Activated CD8-positive, alpha-beta T cell treated with anti-CD3 and anti-CD28 coated beads, Interleukin-2, amount 10 ng/mL, durations not matched to agents 7 days and 5 days (primary cell): ENCODE measurements around the gene MED22. TPM values are rescaled to one million over a fixed set of nuclear protein-coding genes. Genes with fewer than 3 reads are reported as not detected.
"Not testable (repeated sequence)": the region's sequence is repeated elsewhere in the genome, so short reads cannot be mapped to it uniquely, and the experiment has no call there.

Experiments used
- ATAC-seq: fragments of 150-1000 bp; cut with Tn5 transposase; one replicate; pipeline ENCODE4 v1.10.0; 2021; ENCODE audit warnings: moderate library complexity
- CTCF ChIA-PET: fragments of 350-600 bp; sonication (Branson Sonifier 250); formaldehyde crosslinking; loops from one replicate; lab custom pipeline; 2021; ENCODE audit warnings: antibody characterized with exemption; lab: Charles Lee
- POLR2A ChIA-PET: fragments of 350-600 bp; sonication (Branson Sonifier 250); formaldehyde crosslinking; loops from one replicate; lab custom pipeline; 2021; ENCODE audit warnings: antibody characterized with exemption; lab: Charles Lee
- DNase-seq: peaks from one replicate; pipeline ENCODE4 v3.0.0-alpha.2; 2020
- H3K27ac Mint-ChIP-seq: one replicate; pipeline ENCODE4 v1.8.0; 2021; ENCODE audit warnings: mild to moderate bottlenecking, mixed read lengths
- H3K27me3 Mint-ChIP-seq: one replicate; pipeline ENCODE4 v1.8.0; 2021; ENCODE audit warnings: low read depth, mixed read lengths
- H3K36me3 Mint-ChIP-seq: one replicate; pipeline ENCODE4 v1.8.0; 2021; ENCODE audit warnings: low read depth, mixed read lengths
- H3K4me1 Mint-ChIP-seq: one replicate; pipeline ENCODE4 v1.8.0; 2021; ENCODE audit warnings: low read depth, mixed read lengths
- H3K4me3 Mint-ChIP-seq: one replicate; pipeline ENCODE4 v1.8.0; 2021; ENCODE audit warnings: mild to moderate bottlenecking, mixed read lengths
- H3K9me3 Mint-ChIP-seq: one replicate; pipeline ENCODE4 v1.8.0; 2022; ENCODE audit warnings: mixed read lengths; ENCODE audit not compliant: insufficient read depth
- total RNA-seq, 2 experiments: library from RNA; stranded (reverse); gene quantifications; one replicate each; pipeline ENCODE4 v1.2.3, GENCODE V29; 2021

MED22 gene
- total RNA-seq, 2 experiments from 2014 or later, result 29.1 to 29.6 TPM

GRCh38 chr9:133327834-133328484 is 20.0 kb downstream of the MED22 start:
- no peak overlapping the region for H3K4me3 Mint-ChIP-seq
- H3K9me3 Mint-ChIP-seq, result no peaks in the 10 kb centered on the region
- DNase-seq, result no peak
- ATAC-seq, result no peak
- ChIA-PET POLR2A (no interaction called here), CTCF (interaction anchor here (4.5 kb wide), 1 partner anchor 141 kb away, joined by 35 read pairs; no protein-coding TSS in a partner anchor)
- H3K4me1 Mint-ChIP-seq, result peaks cover 5% of the 10 kb centered on the region
- H3K27me3 Mint-ChIP-seq, result no peaks in the 10 kb centered on the region
- peaks cover 28% of the 10 kb centered on the region for H3K36me3 Mint-ChIP-seq
- no peak overlapping the region for H3K27ac Mint-ChIP-seq

- not testable (repeated sequence) for H3K27me3 Mint-ChIP-seq
- H3K36me3 Mint-ChIP-seq, result peaks cover 20% of the 10 kb centered on the region
These were observed 20.9 kb downstream of the MED22 start for GRCh38 chr9:133327021-133327420.

GRCh38 chr9:133323991-133324703 is 23.8 kb downstream of the MED22 start:
- ChIA-PET CTCF (interaction anchor here (1.6 kb wide), 1 partner anchor 138 kb away, joined by 3 read pairs; no protein-coding TSS in a partner anchor), POLR2A (no interaction called here)
- peaks cover 3% of the 10 kb centered on the region for H3K36me3 Mint-ChIP-seq
- no peak for ATAC-seq
- no peaks in the 10 kb centered on the region for H3K4me1 Mint-ChIP-seq
- no peak overlapping the region for H3K27ac Mint-ChIP-seq
- H3K27me3 Mint-ChIP-seq, result no peaks in the 10 kb centered on the region
- DNase-seq, result no peak
- H3K4me3 Mint-ChIP-seq, result no peak overlapping the region
- H3K9me3 Mint-ChIP-seq, result no peaks in the 10 kb centered on the region

More at GRCh38 chr9:133327021-133327420, 20.9 kb downstream of the MED22 start:
- ATAC-seq, H3K4me3 Mint-ChIP-seq, H3K4me1 Mint-ChIP-seq, CTCF ChIA-PET, H3K9me3 Mint-ChIP-seq, DNase-seq, H3K27ac Mint-ChIP-seq, POLR2A ChIA-PET: not testable (repeated sequence)

GRCh38 chr9:133323211-133323610 is 24.7 kb downstream of the MED22 start:
- Mint-ChIP-seq H3K4me1 (no peaks in the 10 kb centered on the region), H3K9me3 (no peaks in the 10 kb centered on the region), H3K27me3 (no peaks in the 10 kb centered on the region), H3K36me3 (no peaks in the 10 kb centered on the region), H3K27ac (no peak overlapping the region), H3K4me3 (no peak overlapping the region)
- DNase-seq, result no peak
- POLR2A ChIA-PET, result no interaction called here
- ATAC-seq, result no peak
- CTCF ChIA-PET, result interaction anchor here (1.6 kb wide), 1 partner anchor 137 kb away, joined by 3 read pairs; no protein-coding TSS in a partner anchor

GRCh38 chr9:133322701-133323100 is 25.2 kb downstream of the MED22 start:
- Mint-ChIP-seq H3K27me3 (no peaks in the 10 kb centered on the region), H3K4me1 (no peaks in the 10 kb centered on the region), H3K9me3 (no peaks in the 10 kb centered on the region), H3K4me3 (no peak overlapping the region), H3K27ac (no peak overlapping the region), H3K36me3 (no peaks in the 10 kb centered on the region)
- ATAC-seq, result no peak
- no peak for DNase-seq
- ChIA-PET POLR2A (no interaction called here), CTCF (no interaction called here)

GRCh38 chr9:133321411-133321935 is 26.5 kb downstream of the MED22 start:
- Mint-ChIP-seq H3K27ac (no peak overlapping the region), H3K4me1 (no peaks in the 10 kb centered on the region), H3K4me3 (no peak overlapping the region), H3K27me3 (peaks cover 2% of the 10 kb centered on the region), H3K36me3 (no peaks in the 10 kb centered on the region), H3K9me3 (no peaks in the 10 kb centered on the region)
- ATAC-seq (no peak), DNase-seq (no peak)
- ChIA-PET POLR2A (no interaction called here), CTCF (no interaction called here)

GRCh38 chr9:133320421-133320881 is 27.5 kb downstream of the MED22 start:
- no peaks in the 10 kb centered on the region for H3K36me3 Mint-ChIP-seq
- H3K27me3 Mint-ChIP-seq, result peaks cover 5% of the 10 kb centered on the region
- CTCF ChIA-PET, result no interaction called here
- H3K4me3 Mint-ChIP-seq, result no peak overlapping the region
- no peak overlapping the region for H3K27ac Mint-ChIP-seq
- DNase-seq (no peak), ATAC-seq (no peak)
- POLR2A ChIA-PET, result no interaction called here
- H3K9me3 Mint-ChIP-seq, result no peaks in the 10 kb centered on the region
- H3K4me1 Mint-ChIP-seq, result no peaks in the 10 kb centered on the region

GRCh38 chr9:133317551-133317950 is 30.4 kb downstream of the MED22 start:
- ATAC-seq, H3K27me3 Mint-ChIP-seq, H3K4me1 Mint-ChIP-seq, H3K27ac Mint-ChIP-seq, H3K9me3 Mint-ChIP-seq, H3K4me3 Mint-ChIP-seq, DNase-seq, H3K36me3 Mint-ChIP-seq, POLR2A ChIA-PET: not testable (repeated sequence)
- CTCF ChIA-PET, result interaction anchor here (1.4 kb wide), 1 partner anchor 12 kb away, joined by 4 read pairs; no protein-coding TSS in a partner anchor

GRCh38 chr9:133315997-133316396 is 31.9 kb downstream of the MED22 start:
- ATAC-seq (no peak), DNase-seq (no peak)
- ChIA-PET CTCF (no interaction called here), POLR2A (no interaction called here)
- no peak overlapping the region for H3K27ac Mint-ChIP-seq
- no peaks in the 10 kb centered on the region for H3K4me1 Mint-ChIP-seq
- H3K4me3 Mint-ChIP-seq, result no peak overlapping the region
- H3K36me3 Mint-ChIP-seq, result no peaks in the 10 kb centered on the region
- peaks cover 5% of the 10 kb centered on the region for H3K27me3 Mint-ChIP-seq
- no peaks in the 10 kb centered on the region for H3K9me3 Mint-ChIP-seq

GRCh38 chr9:133309608-133310007 is 38.3 kb downstream of the MED22 start:
- H3K4me3 Mint-ChIP-seq, result no peak overlapping the region
- no peaks in the 10 kb centered on the region for H3K36me3 Mint-ChIP-seq
- ChIA-PET CTCF (no interaction called here), POLR2A (interaction anchor here (0.6 kb wide), 1 partner anchor 43 kb away, joined by 3 read pairs; no protein-coding TSS in a partner anchor)
- H3K4me1 Mint-ChIP-seq, result no peaks in the 10 kb centered on the region
- ATAC-seq (no peak), DNase-seq (no peak)
- H3K9me3 Mint-ChIP-seq, result no peaks in the 10 kb centered on the region
- H3K27me3 Mint-ChIP-seq, result peaks cover 5% of the 10 kb centered on the region
- H3K27ac Mint-ChIP-seq, result no peak overlapping the region

- POLR2A ChIA-PET, result no interaction called here
- no peaks in the 10 kb centered on the region for H3K9me3 Mint-ChIP-seq
- H3K36me3 Mint-ChIP-seq, result no peaks in the 10 kb centered on the region
- CTCF ChIA-PET, result no interaction called here
- H3K4me1 Mint-ChIP-seq, result no peaks in the 10 kb centered on the region
- ATAC-seq (no peak), DNase-seq (peak; percentile 9)
- H3K27me3 Mint-ChIP-seq, result peaks cover 5% of the 10 kb centered on the region
- no peak overlapping the region for H3K27ac Mint-ChIP-seq
- H3K4me3 Mint-ChIP-seq, result no peak overlapping the region
These were observed 40.6 kb downstream of the MED22 start for GRCh38 chr9:133307301-133307700.
